Measurements from ENCODE around the gene DBT.

The DBT gene

GRCh38 chr1:100162881-100163280, 86.8 kb downstream of the DBT start:
- DNase-seq (ENCODE audit: low spot score in 2 of 2), result no peak
- H3K36me3 ChIP-seq (replicated peaks), result no peaks in the 10 kb centered on the region
- H3K4me3 ChIP-seq, result no peak overlapping the region
- no peaks in the 10 kb centered on the region for H3K27me3 ChIP-seq (ENCODE audit: low read depth)
- in situ Hi-C loops (cut with MboI; ENCODE audit: low sequenced_read_pairs), result no loop called here
- H3K9me3 ChIP-seq, result no peaks in the 10 kb centered on the region
- H3K4me1 ChIP-seq, result no peaks in the 10 kb centered on the region

GRCh38 chr1:100152271-100152670, 97.4 kb downstream of the DBT start:
- peaks cover 4% of the 10 kb centered on the region for H3K36me3 ChIP-seq (replicated peaks)
- in situ Hi-C loops (cut with MboI; ENCODE audit: low sequenced_read_pairs), result no loop called here
- H3K4me3 ChIP-seq, result no peak overlapping the region
- H3K4me1 ChIP-seq, result no peaks in the 10 kb centered on the region
- no peaks in the 10 kb centered on the region for H3K9me3 ChIP-seq
- no peaks in the 10 kb centered on the region for H3K27me3 ChIP-seq (ENCODE audit: low read depth)
- no peak for DNase-seq (ENCODE audit: low spot score in 2 of 2)

- Histone ChIP-seq H3K4me1 (no peaks in the 10 kb centered on the region), H3K9me3 (no peaks in the 10 kb centered on the region), H3K4me3 (no peak overlapping the region), H3K27me3 (ENCODE audit: low read depth) (no peaks in the 10 kb centered on the region), H3K36me3 (replicated peaks) (peaks cover 4% of the 10 kb centered on the region)
- no peak for DNase-seq (ENCODE audit: low spot score in 2 of 2)
- in situ Hi-C loops (cut with MboI; ENCODE audit: low sequenced_read_pairs), result no loop called here
Observed at GRCh38 chr1:100151679-100152078, 98.0 kb downstream of the DBT start.

GRCh38 chr1:100147875-100148274, 101.8 kb downstream of the DBT start:
- no peak overlapping the region for H3K4me3 ChIP-seq
- in situ Hi-C loops (cut with MboI; ENCODE audit: low sequenced_read_pairs), result no loop called here
- H3K4me1 ChIP-seq, result no peaks in the 10 kb centered on the region
- H3K27me3 ChIP-seq (ENCODE audit: low read depth), result no peaks in the 10 kb centered on the region
- DNase-seq (ENCODE audit: low spot score in 2 of 2), result no peak
- H3K9me3 ChIP-seq, result no peaks in the 10 kb centered on the region
- H3K36me3 ChIP-seq (replicated peaks), result peaks cover 36% of the 10 kb centered on the region

GRCh38 chr1:100146958-100147357, 102.7 kb downstream of the DBT start:
- no peaks in the 10 kb centered on the region for H3K27me3 ChIP-seq (ENCODE audit: low read depth)
- no peak overlapping the region for H3K4me3 ChIP-seq
- H3K9me3 ChIP-seq, result no peaks in the 10 kb centered on the region
- H3K4me1 ChIP-seq, result no peaks in the 10 kb centered on the region
- in situ Hi-C loops (cut with MboI; ENCODE audit: low sequenced_read_pairs), result no loop called here
- H3K36me3 ChIP-seq (replicated peaks), result peaks cover 44% of the 10 kb centered on the region
- no peak for DNase-seq (ENCODE audit: low spot score in 2 of 2)

GRCh38 chr1:100145116-100145515, 104.5 kb downstream of the DBT start:
- in situ Hi-C loops (cut with MboI; ENCODE audit: low sequenced_read_pairs), result no loop called here

GRCh38 chr1:100142343-100142742, 107.3 kb downstream of the DBT start:
- DNase-seq (ENCODE audit: low spot score in 2 of 2), result no peak
- peaks cover 81% of the 10 kb centered on the region for H3K36me3 ChIP-seq (replicated peaks)
- no peaks in the 10 kb centered on the region for H3K4me1 ChIP-seq
- no peak overlapping the region for H3K4me3 ChIP-seq
- no peaks in the 10 kb centered on the region for H3K27me3 ChIP-seq (ENCODE audit: low read depth)
- H3K9me3 ChIP-seq, result no peaks in the 10 kb centered on the region
- in situ Hi-C loops (cut with MboI; ENCODE audit: low sequenced_read_pairs), result no loop called here

More at GRCh38 chr1:100145116-100145515, 104.5 kb downstream of the DBT start:
- Histone ChIP-seq H3K27me3 (ENCODE audit: low read depth) (no peaks in the 10 kb centered on the region), H3K9me3 (no peaks in the 10 kb centered on the region), H3K36me3 (replicated peaks) (peaks cover 59% of the 10 kb centered on the region), H3K4me3 (no peak overlapping the region), H3K4me1 (no peaks in the 10 kb centered on the region)
- DNase-seq (ENCODE audit: low spot score in 2 of 2), result no peak

GRCh38 chr1:100141192-100141591, 108.4 kb downstream of the DBT start:
- H3K4me1 ChIP-seq, result no peaks in the 10 kb centered on the region
- no peak overlapping the region for H3K4me3 ChIP-seq
- no peak for DNase-seq (ENCODE audit: low spot score in 2 of 2)
- in situ Hi-C loops (cut with MboI; ENCODE audit: low sequenced_read_pairs), result no loop called here
- no peaks in the 10 kb centered on the region for H3K27me3 ChIP-seq (ENCODE audit: low read depth)
- H3K9me3 ChIP-seq, result no peaks in the 10 kb centered on the region
- peaks cover 84% of the 10 kb centered on the region for H3K36me3 ChIP-seq (replicated peaks)

GRCh38 chr1:100137602-100138001, 112.0 kb downstream of the DBT start:
- H3K36me3 ChIP-seq (replicated peaks), result peaks cover 51% of the 10 kb centered on the region
- H3K9me3 ChIP-seq, result no peaks in the 10 kb centered on the region
- peaks cover 8% of the 10 kb centered on the region for H3K4me1 ChIP-seq
- in situ Hi-C loops (cut with MboI; ENCODE audit: low sequenced_read_pairs), result no loop called here
- H3K4me3 ChIP-seq, result no peak overlapping the region
- no peaks in the 10 kb centered on the region for H3K27me3 ChIP-seq (ENCODE audit: low read depth)
- DNase-seq (ENCODE audit: low spot score in 2 of 2), result no peak
